GM18909 (cell line): Measurements from ENCODE around the gene EXOSC5.
A peak's percentile ranks its signal among the peaks of the same experiment; 100 is the strongest.
"Not testable (repeated sequence)": the region's sequence is repeated elsewhere in the genome, so short reads cannot be mapped to it uniquely, and the experiment has no call there.

Experiments
- ATAC-seq: cut with Tn5 transposase; IDR thresholded peaks from one replicate; pipeline ENCODE4 v1.9.1; 2021; ENCODE audit warnings: mild to moderate bottlenecking; ENCODE audit not compliant: unreplicated experiment, poor library complexity

Gene EXOSC5

GRCh38 chr19:41397086-41398049 is at the start of gene EXOSC5, which contains the start of gene BCKDHA:
Gene EXOSC5 (minus strand): TSS chr19:41397359. CDS start chr19:41397328, 31 bp downstream.
Gene BCKDHA (plus strand): TSS chr19:41397818. CDS start chr19:41397828, 10 bp downstream.
- peak; percentile 88 for ATAC-seq

GRCh38 chr19:41445575-41445974 is 48.4 kb upstream of the EXOSC5 start:
- no peak for ATAC-seq

- ATAC-seq, result no peak
Observed at GRCh38 chr19:41443813-41444455, 46.8 kb upstream of the EXOSC5 start.

- ATAC-seq, result no peak
Observed at GRCh38 chr19:41442473-41443355, 45.6 kb upstream of the EXOSC5 start, which contains the start of gene ERICH4. Gene ERICH4 (plus strand): TSS chr19:41443156. CDS start chr19:41443170, 14 bp downstream.

- ATAC-seq, result no peak
Observed at GRCh38 chr19:41441321-41441945, 44.3 kb upstream of the EXOSC5 start.

GRCh38 chr19:41439441-41440222 is 42.5 kb upstream of the EXOSC5 start, which contains the start of gene DMAC2:
Gene DMAC2 (minus strand): TSS chr19:41439912. CDS start chr19:41439899, 13 bp downstream.
- ATAC-seq, result peak; percentile 92

- no peak for ATAC-seq
Observed at GRCh38 chr19:41437944-41438574, 40.9 kb upstream of the EXOSC5 start.

- no peak for ATAC-seq
Observed at GRCh38 chr19:41436674-41436951, 39.5 kb upstream of the EXOSC5 start.

- ATAC-seq, result no peak
Observed at GRCh38 chr19:41435936-41436673, 38.9 kb upstream of the EXOSC5 start.

GRCh38 chr19:41435376-41435775 is 38.2 kb upstream of the EXOSC5 start:
- not testable (repeated sequence) for ATAC-seq

GRCh38 chr19:41434450-41434849 is 37.3 kb upstream of the EXOSC5 start:
- ATAC-seq, result no peak

GRCh38 chr19:41433171-41433570 is 36.0 kb upstream of the EXOSC5 start:
- no peak for ATAC-seq

- ATAC-seq, result no peak
Observed at GRCh38 chr19:41431426-41432386, 34.5 kb upstream of the EXOSC5 start.

- no peak for ATAC-seq
Observed at GRCh38 chr19:41430922-41431321, 33.8 kb upstream of the EXOSC5 start.

- ATAC-seq, result no peak
Observed at GRCh38 chr19:41428481-41428859, 31.3 kb upstream of the EXOSC5 start.

- no peak for ATAC-seq
Observed at GRCh38 chr19:41427647-41428480, 30.7 kb upstream of the EXOSC5 start.
